HG02840 (cell line): ENCODE measurements around the gene PRKG1.
"Not testable (repeated sequence)": the region's sequence is repeated elsewhere in the genome, so short reads cannot be mapped to it uniquely, and the experiment has no call there.

Source experiments
- ATAC-seq: cut with Tn5 transposase; IDR thresholded peaks from one replicate; pipeline ENCODE4 v1.9.1; 2021; ENCODE audit warnings: mild to moderate bottlenecking, moderate library complexity, moderate number of reproducible peaks; ENCODE audit not compliant: unreplicated experiment, low FRiP score

Gene PRKG1

DNA sequence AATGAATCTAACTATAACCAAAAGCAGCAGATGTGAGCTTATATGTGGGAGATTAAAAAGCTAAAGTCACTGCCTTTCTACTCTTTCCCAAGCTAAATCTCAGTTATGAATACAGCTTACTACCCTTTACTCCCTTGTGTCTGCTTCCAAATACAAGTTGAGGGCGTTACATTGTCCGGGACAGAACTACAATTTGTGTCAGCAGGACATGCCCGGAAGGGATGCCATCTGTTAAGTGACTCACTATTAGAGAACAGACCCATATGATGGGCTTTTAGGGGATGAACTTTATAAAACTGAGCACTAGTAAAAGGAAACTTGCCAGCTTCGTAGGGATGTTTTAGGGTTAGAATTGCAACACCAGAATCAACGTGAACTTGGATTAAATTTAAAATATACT lies 924.8 kb downstream of the PRKG1 start:
- ATAC-seq = no peak

DNA sequence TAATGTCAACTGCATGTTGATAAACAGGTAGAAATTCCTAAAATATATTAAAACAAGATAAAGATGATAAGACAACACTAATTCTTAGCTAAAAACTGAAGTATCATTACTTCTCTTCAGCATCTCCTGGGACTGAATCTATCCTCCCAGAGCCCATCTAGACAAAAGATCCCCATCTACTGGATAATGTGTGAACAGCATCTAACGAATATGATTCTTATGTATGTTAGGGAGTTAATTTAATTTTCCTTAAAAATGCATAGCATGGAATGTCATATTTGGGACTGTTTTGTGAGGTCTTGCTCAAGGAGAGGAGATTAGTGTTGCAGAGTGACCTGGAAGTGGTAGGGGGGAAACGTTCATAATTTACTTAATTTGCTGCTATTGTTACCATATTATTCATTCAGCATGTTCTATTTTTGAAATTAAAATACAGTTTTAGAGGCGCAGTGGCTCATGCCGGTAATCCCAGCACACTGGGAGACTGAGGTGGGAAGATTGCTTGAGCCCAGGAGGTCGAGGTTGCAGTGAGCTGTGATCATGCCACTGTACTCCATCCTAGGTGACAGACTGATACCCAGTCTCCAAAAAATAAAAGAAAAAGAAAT lies 930.2 kb downstream of the PRKG1 start:
- ATAC-seq = no peak

DNA sequence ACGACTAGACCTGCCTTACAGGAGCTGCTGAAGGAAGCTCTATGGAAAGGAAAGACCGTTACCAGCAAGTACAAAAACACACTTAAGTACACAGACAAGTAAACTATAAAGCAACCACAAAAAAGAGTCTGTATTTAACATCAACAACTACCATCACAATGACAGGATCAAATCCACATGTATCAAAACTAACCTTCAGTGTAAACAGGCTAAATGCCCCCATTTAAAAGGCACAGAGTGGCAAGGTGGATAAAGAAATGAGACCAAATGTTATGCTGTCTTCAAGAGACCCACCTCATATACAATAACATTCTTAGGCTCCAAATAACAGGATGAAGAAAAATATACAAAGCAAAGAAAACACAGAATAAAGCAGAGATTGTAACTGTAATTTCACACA lies 932.8 kb downstream of the PRKG1 start:
- no peak for ATAC-seq

DNA sequence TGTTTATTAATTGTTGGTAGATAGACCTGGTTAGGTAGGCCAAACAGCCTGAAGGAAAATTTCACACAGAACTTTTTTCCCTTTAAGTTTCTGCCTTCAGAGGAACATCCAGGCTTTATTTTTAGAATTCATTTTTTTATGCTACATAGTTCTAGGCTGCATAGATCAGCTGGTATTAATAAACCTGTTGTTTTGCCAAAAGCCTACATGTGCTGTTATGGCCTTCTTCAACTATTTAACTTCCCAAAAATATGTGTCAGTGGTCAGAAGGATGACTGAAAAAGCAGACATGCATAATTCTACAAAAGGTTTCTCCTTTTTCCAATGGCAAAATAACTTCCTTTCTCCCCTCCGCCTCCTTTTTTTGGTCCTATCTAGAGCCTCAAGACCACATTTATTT lies 936.8 kb downstream of the PRKG1 start:
- ATAC-seq = no peak

GRCh38 chr10:52019077-52019555 lies 944.8 kb downstream of the PRKG1 start:
- no peak for ATAC-seq

GRCh38 chr10:52019656-52020055 lies 945.4 kb downstream of the PRKG1 start:
- no peak for ATAC-seq

DNA sequence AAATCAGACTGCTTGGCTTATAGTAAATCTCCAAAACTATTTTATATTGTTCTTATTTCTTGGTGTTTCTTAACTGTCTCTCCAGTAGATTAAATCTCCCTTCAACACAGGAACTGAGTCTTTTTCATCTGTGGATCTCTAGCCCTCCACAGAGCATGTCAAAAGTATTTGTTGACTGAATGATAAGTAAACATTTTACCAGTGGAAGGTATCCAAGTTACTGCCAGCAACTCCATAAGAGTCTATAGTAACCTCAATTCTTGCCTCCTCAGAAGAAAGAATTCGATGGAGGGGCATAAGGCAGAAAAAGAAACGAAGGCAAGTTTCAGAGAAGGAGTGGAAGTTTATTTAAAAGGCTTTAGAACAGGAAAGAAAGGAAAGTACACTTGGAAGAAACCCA lies 945.9 kb downstream of the PRKG1 start:
- no peak for ATAC-seq

GRCh38 chr10:52020702-52021101 lies 946.4 kb downstream of the PRKG1 start:
- no peak for ATAC-seq

GRCh38 chr10:52027055-52027705 lies 952.9 kb downstream of the PRKG1 start:
- no peak for ATAC-seq

DNA sequence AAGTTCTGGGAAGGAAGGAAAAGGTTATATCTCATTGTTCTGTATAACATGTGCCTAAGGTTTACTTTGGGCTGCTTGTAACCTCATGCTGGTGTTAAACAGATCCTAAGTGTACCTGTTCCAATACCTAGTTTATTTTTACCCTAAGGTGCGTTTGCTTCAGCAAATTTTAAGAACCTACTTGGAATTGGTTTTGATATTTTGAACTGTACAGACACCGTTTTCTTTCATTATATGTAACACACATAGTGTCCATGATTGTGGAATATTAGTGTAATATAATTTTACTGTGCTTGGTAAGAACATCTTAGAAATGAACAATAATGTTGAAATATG lies 954.2 kb downstream of the PRKG1 start:
- no peak for ATAC-seq

GRCh38 chr10:52029628-52030027 lies 955.3 kb downstream of the PRKG1 start:
- no peak for ATAC-seq

- no peak for ATAC-seq
These were observed 955.9 kb downstream of the PRKG1 start for GRCh38 chr10:52030051-52030790.

- ATAC-seq = no peak
These were observed 956.7 kb downstream of the PRKG1 start for GRCh38 chr10:52030975-52031374.

DNA sequence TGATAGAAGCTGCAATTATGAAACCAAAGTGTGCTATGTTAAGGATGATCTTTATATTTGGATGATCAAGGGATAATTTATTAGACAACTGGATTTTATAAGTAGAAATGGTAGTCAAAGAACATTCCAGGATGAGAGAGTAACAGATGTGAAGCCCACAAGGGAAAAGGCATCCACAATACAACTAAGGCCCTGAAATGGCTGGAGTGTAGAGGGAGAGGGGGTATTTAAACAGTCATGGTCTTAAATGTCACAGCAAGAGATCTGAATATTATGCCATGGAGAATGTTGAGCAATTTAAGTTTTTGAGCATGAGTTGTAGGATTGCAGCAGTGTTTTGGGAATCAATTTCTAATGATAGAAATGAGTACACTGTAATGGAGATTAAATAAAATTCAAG lies 957.5 kb downstream of the PRKG1 start:
- ATAC-seq = no peak

- no peak for ATAC-seq
These were observed 958.7 kb downstream of the PRKG1 start for GRCh38 chr10:52032681-52033629.

DNA sequence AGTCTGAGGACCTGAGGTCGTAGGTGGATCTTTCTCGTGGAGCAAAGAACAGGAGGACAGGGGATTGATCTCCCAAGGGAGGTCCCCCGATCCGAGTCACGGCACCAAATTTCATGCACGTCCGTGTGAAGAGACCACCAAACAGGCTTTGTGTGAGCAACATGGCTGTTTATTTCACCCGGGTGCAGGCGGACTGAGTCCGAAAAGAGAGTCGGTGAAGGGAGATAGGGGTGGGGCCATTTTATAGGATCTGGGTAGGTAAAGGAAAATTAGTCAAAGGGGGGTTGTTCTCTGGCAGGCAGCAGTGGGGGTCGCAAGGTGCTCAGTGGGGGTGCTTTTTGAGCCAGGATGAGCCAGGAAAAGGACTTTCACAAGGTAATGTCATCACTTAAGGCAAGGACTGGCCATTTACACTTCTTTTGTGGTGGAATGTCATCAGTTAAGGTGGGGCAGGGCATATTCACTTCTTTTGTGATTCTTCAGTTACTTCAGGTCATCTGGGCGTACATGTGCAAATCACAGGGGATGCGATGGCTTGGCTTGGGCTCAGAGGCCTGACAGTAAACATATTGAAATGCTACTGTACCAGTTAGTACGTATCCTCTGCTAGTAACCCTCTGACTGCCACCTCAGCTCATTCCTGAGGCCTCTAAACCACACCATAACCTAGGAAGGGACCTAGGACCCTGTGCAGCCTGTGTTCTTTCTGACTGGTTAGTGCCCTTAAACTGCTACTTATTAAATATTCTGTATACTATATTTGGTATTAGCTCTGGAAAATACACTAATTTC lies 964.9 kb downstream of the PRKG1 start:
- ATAC-seq = not testable (repeated sequence)

DNA sequence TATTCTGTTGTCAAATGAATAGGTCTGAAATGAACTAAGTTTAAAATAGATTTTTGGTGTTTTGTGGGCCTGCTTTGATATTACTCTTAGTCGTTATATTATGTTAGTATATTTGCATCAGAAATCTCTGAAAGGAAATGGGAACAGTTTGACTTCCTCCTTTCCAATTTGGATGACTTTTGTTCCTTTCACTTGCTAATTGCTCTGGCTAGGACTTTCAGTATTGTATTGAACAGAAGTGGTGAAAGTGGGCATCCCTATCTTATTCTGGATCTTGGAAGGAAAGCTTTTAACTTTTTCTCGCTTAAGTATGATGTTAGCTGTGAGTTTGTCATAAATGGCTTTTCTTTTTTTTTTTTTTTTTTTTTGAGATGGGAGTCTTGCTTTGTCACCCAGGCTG lies 966.2 kb downstream of the PRKG1 start:
- no peak for ATAC-seq

- ATAC-seq = no peak
These were observed 969.5 kb downstream of the PRKG1 start for GRCh38 chr10:52043811-52044210.

- ATAC-seq = no peak
These were observed 973.8 kb downstream of the PRKG1 start for GRCh38 chr10:52048051-52048450.
